Neural cell (in vitro differentiated cells): ENCODE results near the gene GNAQ.

Source experiments
- EP300 ChIP-seq: fragments of 450-650 bp; conservative IDR thresholded peaks from 2 replicates; pipeline ENCODE4 v1.6.1; 2014; ENCODE audit warnings: antibody characterized with exemption, mild to moderate bottlenecking, moderate library complexity; ENCODE audit not compliant: poor library complexity, severe bottlenecking
- POLR2AphosphoS5 ChIP-seq: IDR thresholded peaks from 2 replicates; pipeline ENCODE4 v1.6.1; 2012
- TAF1 ChIP-seq: IDR thresholded peaks from 2 replicates; pipeline ENCODE4 v1.6.1; 2012; ENCODE audit warnings: low read depth
- TF ChIP-seq, protein P1 (sequence below): fragments of 450-650 bp; IDR thresholded peaks from 2 replicates; pipeline ENCODE4 v1.5.1; 2014; ENCODE audit warnings: antibody characterized with exemption, mild to moderate bottlenecking, moderate library complexity; ENCODE audit not compliant: poor library complexity, severe bottlenecking
- TF ChIP-seq, protein P2 (sequence below): IDR thresholded peaks from 2 replicates; pipeline ENCODE4 v1.6.1; 2012; ENCODE audit warnings: borderline replicate concordance

DNA sequence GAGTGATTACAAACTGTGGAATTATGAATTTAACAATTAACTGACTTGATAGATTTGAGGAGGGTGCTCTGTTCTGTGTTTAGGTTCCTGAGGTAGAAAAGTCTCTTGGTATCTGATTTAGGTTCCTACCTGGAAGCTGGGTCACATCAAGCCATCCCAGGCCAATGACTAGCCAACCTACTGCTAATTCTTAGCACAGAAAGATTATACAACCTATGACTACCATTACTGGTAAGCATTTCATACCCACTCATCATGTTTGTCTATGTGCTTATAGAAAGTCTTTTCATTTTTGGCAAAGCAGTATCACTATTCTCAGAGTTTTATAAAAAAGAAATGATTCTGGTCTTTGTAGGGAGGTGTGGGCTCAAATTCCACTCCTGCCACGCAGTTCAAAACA lies 49.7 kb downstream of the GNAQ start:
- TF ChIP-seq, protein P1, sequence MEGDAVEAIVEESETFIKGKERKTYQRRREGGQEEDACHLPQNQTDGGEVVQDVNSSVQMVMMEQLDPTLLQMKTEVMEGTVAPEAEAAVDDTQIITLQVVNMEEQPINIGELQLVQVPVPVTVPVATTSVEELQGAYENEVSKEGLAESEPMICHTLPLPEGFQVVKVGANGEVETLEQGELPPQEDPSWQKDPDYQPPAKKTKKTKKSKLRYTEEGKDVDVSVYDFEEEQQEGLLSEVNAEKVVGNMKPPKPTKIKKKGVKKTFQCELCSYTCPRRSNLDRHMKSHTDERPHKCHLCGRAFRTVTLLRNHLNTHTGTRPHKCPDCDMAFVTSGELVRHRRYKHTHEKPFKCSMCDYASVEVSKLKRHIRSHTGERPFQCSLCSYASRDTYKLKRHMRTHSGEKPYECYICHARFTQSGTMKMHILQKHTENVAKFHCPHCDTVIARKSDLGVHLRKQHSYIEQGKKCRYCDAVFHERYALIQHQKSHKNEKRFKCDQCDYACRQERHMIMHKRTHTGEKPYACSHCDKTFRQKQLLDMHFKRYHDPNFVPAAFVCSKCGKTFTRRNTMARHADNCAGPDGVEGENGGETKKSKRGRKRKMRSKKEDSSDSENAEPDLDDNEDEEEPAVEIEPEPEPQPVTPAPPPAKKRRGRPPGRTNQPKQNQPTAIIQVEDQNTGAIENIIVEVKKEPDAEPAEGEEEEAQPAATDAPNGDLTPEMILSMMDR, result no peak
- TF ChIP-seq, protein P2, sequence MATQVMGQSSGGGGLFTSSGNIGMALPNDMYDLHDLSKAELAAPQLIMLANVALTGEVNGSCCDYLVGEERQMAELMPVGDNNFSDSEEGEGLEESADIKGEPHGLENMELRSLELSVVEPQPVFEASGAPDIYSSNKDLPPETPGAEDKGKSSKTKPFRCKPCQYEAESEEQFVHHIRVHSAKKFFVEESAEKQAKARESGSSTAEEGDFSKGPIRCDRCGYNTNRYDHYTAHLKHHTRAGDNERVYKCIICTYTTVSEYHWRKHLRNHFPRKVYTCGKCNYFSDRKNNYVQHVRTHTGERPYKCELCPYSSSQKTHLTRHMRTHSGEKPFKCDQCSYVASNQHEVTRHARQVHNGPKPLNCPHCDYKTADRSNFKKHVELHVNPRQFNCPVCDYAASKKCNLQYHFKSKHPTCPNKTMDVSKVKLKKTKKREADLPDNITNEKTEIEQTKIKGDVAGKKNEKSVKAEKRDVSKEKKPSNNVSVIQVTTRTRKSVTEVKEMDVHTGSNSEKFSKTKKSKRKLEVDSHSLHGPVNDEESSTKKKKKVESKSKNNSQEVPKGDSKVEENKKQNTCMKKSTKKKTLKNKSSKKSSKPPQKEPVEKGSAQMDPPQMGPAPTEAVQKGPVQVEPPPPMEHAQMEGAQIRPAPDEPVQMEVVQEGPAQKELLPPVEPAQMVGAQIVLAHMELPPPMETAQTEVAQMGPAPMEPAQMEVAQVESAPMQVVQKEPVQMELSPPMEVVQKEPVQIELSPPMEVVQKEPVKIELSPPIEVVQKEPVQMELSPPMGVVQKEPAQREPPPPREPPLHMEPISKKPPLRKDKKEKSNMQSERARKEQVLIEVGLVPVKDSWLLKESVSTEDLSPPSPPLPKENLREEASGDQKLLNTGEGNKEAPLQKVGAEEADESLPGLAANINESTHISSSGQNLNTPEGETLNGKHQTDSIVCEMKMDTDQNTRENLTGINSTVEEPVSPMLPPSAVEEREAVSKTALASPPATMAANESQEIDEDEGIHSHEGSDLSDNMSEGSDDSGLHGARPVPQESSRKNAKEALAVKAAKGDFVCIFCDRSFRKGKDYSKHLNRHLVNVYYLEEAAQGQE, result no peak
- TF ChIP-seq EP300 (no peak), POLR2AphosphoS5 (no peak), TAF1 (no peak)
